ENCODE data around the gene DPYSL5. TPM values are rescaled to one million over a fixed set of nuclear protein-coding genes. Genes with fewer than 3 reads are reported as not detected.
A peak's percentile ranks its signal among the peaks of the same experiment; 100 is the strongest.

DPYSL5 gene
- total and polyA plus RNA-seq, 9 of the 15 experiments (the other 6 are each of a cell fraction or from before 2014, with no cell fraction given): 0.06 TPM; not detected in 8

- no peak overlapping the region for H3K9ac ChIP-seq (ENCODE audit: insufficient read depth in 1 of 2, low read depth in 2 of 2, low read length in 2 of 2)
- CTCF ChIA-PET (ENCODE audit: low intra/inter-chr PET ratio): no interaction called here
- POLR2A ChIA-PET: interaction anchor here (0.9 to 1.8 kb wide), 5 partner anchors 13 to 116 kb away, joined by 3 to 4 read pairs (median 3); no protein-coding TSS in a partner anchor
- H3K27ac ChIP-seq (ENCODE audit: extremely low read depth, low read depth, low read length): no peak overlapping the region
- no peaks in the 10 kb centered on the region for H3K36me3 ChIP-seq (ENCODE audit: control insufficient read depth, insufficient read depth, low read length)
- no peaks in the 10 kb centered on the region for H3K9me1 ChIP-seq (ENCODE audit: control insufficient read depth, insufficient read depth, low read length)
- no peak overlapping the region for H2AFZ ChIP-seq (ENCODE audit: low read depth, low read length)
- H3K4me3 ChIP-seq: no peak overlapping the region
- H3K4me1 ChIP-seq (replicated peaks in 1 of 2; ENCODE audit: control insufficient read depth in 2 of 2, insufficient read depth in 2 of 2, low read length in 2 of 2): peaks cover 8 to 15% of the 10 kb centered on the region in 2 experiments; a peak in 4 of 5 replicates
- 4% methylated on average over 3 of the region's 3 CpGs for WGBS (ENCODE audit: insufficient coverage, low coverage, missing lambda C conversion rate)
- H3K4me2 ChIP-seq (ENCODE audit: insufficient read depth, low read length): no peak overlapping the region
- H3K27me3 ChIP-seq (ENCODE audit: control insufficient read depth in 2 of 2, insufficient read depth in 2 of 2, low read length in 2 of 2): peaks cover 5% of the 10 kb centered on the region in 2 experiments; a peak in 1 of 5 replicates
- intact Hi-C loops (cut with micrococcal nuclease) (loop anchor here (10.0 kb wide), 1 partner anchor 327 kb away; no protein-coding TSS in a partner anchor), in situ Hi-C loops (cut with MboI) (no loop called here)
- ATAC-seq (no peak), DNase-seq (ENCODE audit: extremely low read depth in 1 of 4, low spot score in 3 of 4) (no peak), FAIRE-seq (no peak)
- peaks cover 29% of the 10 kb centered on the region for H3K79me2 ChIP-seq (ENCODE audit: control insufficient read depth, insufficient read depth, low read length)
- BruUV-seq (replicated peaks): no TSS peak
- H4K20me1 ChIP-seq (replicated peaks; ENCODE audit: control insufficient read depth, insufficient read depth, low read length): no peaks in the 10 kb centered on the region
- H3K9me3 ChIP-seq (replicated peaks; ENCODE audit: control insufficient read depth, insufficient read depth, low read depth, low read length): no peaks in the 10 kb centered on the region
- TF ChIP-seq RCOR1 (IDR thresholded peaks at IDR 0.05; ENCODE audit: borderline replicate concordance in 1 of 2, low read depth in 2 of 2, low read length in 2 of 2) (0 out of 4 replicates have a peak, but pooled peaks of 1 of the 2 experiments have one; percentile 22), ZNF75A (CRISPR knock-in tag; IDR thresholded peaks at IDR 0.05) (no peak), FOSL1 (tag; conservative IDR thresholded peaks at IDR 0.05) (peak; percentile 76), KDM1A (IDR thresholded peaks at IDR 0.05) (peak; percentile 41 to 44; a peak in 2 of 4 replicates), SMARCE1 (IDR thresholded peaks at IDR 0.05) (no peak), JUND (IDR thresholded peaks at IDR 0.05; ENCODE audit: borderline replicate concordance, low read depth, low read length) (peak; percentile 18; the same call in 1 of the 2 replicates), JUND (tag; IDR thresholded peaks at IDR 0.05; ENCODE audit: borderline replicate concordance, low read depth, low read length) (no peak)
Measured at GRCh38 chr2:26968001-26968400, 120.1 kb downstream of the DPYSL5 start.

Measured in K562 (cell line).